ENCODE measurements around the gene B3GAT2. TPM values are rescaled to one million over a fixed set of nuclear protein-coding genes. Genes with fewer than 3 reads are reported as not detected.

Gene B3GAT2
- total and polyA plus RNA-seq, 2 of the 13 experiments (the other 11 are each of a cell fraction or from before 2014, with no cell fraction given) = 0.01 to 0.02 TPM

DNA sequence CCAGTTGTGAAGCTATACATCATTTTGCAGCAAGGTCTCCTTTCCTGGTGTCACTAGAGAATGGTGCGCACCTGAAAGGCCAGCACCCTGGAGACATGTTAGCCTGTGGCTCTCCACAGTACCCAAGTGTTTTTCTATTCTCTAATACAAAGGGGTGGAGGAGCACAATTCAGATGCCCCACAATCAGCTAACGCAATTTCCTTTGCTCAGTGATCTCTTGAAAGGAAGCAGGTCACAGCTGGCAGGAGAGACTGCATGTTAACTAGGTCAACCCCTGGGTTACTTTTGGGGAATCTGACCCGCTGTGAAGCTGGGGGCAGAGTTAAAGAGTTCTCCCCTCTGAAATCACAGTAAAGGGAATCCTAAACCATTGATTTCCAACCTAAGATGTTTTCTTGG, 92.5 kb downstream of the B3GAT2 start:
- ChIA-PET POLR2A (no interaction called here), CTCF (ENCODE audit: low intra/inter-chr PET ratio, low total read pairs) (no interaction called here)
- no TSS peak for BruUV-seq (replicated peaks)

DNA sequence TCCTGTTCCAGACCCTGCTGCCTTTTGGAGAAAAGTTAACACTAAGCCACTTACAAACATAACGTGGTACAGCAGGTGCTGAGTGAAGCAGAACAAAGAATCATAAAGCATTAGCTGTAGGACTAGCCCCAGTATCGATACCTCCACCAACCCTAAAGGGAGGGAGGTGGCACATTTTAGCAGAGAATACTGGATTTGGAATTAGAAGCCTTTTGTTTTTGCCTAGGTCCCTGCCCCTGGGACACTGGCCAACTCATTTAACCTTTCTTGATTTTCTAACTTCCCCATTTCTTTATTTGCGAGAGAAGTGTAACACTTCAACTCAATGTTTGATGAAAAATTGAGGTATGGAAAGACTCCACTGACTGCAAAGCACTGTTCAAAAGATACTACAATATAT, 93.5 kb downstream of the B3GAT2 start:
- no peak overlapping the region for H3K4me2 ChIP-seq (ENCODE audit: low read depth, low read length)
- H3K4me1 ChIP-seq (ENCODE audit: insufficient read depth, low read length) = no peaks in the 10 kb centered on the region
- peaks cover 2% of the 10 kb centered on the region; the same call in 1 of the 2 replicates for H4K20me1 ChIP-seq (ENCODE audit: insufficient read depth, low read length)
- ChIA-PET CTCF (ENCODE audit: low intra/inter-chr PET ratio, low total read pairs) (no interaction called here), POLR2A (no interaction called here)
- no peak overlapping the region for H3K4me3 ChIP-seq (replicated peaks in 1 of 3; ENCODE audit: insufficient read depth in 1 of 3, low read depth in 2 of 3, low read length in 3 of 3)
- no peak for TF ChIP-seq ADNP (CRISPR knock-in tag; IDR thresholded peaks at IDR 0.05)
- no TSS peak for BruUV-seq (replicated peaks)
- H3K79me2 ChIP-seq (ENCODE audit: insufficient read depth, low read length) = no peaks in the 10 kb centered on the region
- ATAC-seq (no peak), DNase-seq (ENCODE audit: low spot score) (no peak), FAIRE-seq (no peak)
- in situ Hi-C loops (cut with HindIII; ENCODE audit: extremely low pct_ligation_motif_present, low pct_unique_long_range_greater_than_20kb) (no loop called here), intact Hi-C loops (cut with micrococcal nuclease; ENCODE audit: unreplicated experiment) (no loop called here)
- H3K36me3 ChIP-seq (replicated peaks in 1 of 2; ENCODE audit: control insufficient read depth in 1 of 2, insufficient read depth in 2 of 2, low read length in 2 of 2) = peaks cover 2 to 16% of the 10 kb centered on the region in 2 experiments; a peak in 2 of 5 replicates
- H2AFZ ChIP-seq (ENCODE audit: low read length) = no peak overlapping the region
- WGBS (ENCODE audit: low lambda C conversion rate) = 62% methylated on average over 3 of the region's 3 CpGs
- no peak overlapping the region for H3K27ac ChIP-seq (ENCODE audit: extremely low read length, insufficient read depth, low read length)
- no peak overlapping the region for H3K9ac ChIP-seq (ENCODE audit: insufficient read depth, low read depth, low read length)
- no peaks in the 10 kb centered on the region for H3K9me3 ChIP-seq (ENCODE audit: low read length)
- H3K27me3 ChIP-seq (ENCODE audit: control insufficient read depth in 1 of 2, insufficient read depth in 2 of 2, low read length in 2 of 2) = no peaks in the 10 kb centered on the region

More for the DNA sequence above, 92.5 kb downstream of the B3GAT2 start:
- Histone ChIP-seq H3K27me3 (ENCODE audit: control insufficient read depth in 1 of 2, insufficient read depth in 2 of 2, low read length in 2 of 2) (no peaks in the 10 kb centered on the region), H2AFZ (ENCODE audit: low read length) (no peak overlapping the region), H3K27ac (ENCODE audit: extremely low read length, insufficient read depth, low read length) (no peak overlapping the region), H3K4me2 (ENCODE audit: low read depth, low read length) (no peak overlapping the region), H3K4me3 (replicated peaks in 1 of 3; ENCODE audit: insufficient read depth in 1 of 3, low read depth in 2 of 3, low read length in 3 of 3) (no peak overlapping the region), H4K20me1 (ENCODE audit: insufficient read depth, low read length) (peaks cover 2% of the 10 kb centered on the region; the same call in 1 of the 2 replicates), H3K4me1 (ENCODE audit: insufficient read depth, low read length) (no peaks in the 10 kb centered on the region), H3K9ac (ENCODE audit: insufficient read depth, low read depth, low read length) (no peak overlapping the region), H3K9me3 (ENCODE audit: low read length) (no peaks in the 10 kb centered on the region), H3K36me3 (replicated peaks in 1 of 2; ENCODE audit: control insufficient read depth in 1 of 2, insufficient read depth in 2 of 2, low read length in 2 of 2) (peaks cover 2 to 16% of the 10 kb centered on the region in 2 experiments; a peak in 2 of 5 replicates), H3K79me2 (ENCODE audit: insufficient read depth, low read length) (no peaks in the 10 kb centered on the region)
- TF ChIP-seq, protein P1, sequence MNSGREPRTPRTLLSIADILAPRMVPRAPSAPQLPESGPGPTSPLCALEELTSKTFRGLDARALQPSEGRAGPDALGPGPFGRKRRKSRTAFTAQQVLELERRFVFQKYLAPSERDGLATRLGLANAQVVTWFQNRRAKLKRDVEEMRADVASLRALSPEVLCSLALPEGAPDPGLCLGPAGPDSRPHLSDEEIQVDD (CRISPR knock-in tag; IDR thresholded peaks at IDR 0.05; ENCODE audit: borderline replicate concordance) = no peak
- no peak for TF ChIP-seq MBD4 (IDR thresholded peaks at IDR 0.05; ENCODE audit: borderline replicate concordance, low read length)
- no peak for TF ChIP-seq ZNF468 (CRISPR knock-in tag; IDR thresholded peaks at IDR 0.05)
- no peak for TF ChIP-seq ZNF354B (CRISPR knock-in tag; IDR thresholded peaks at IDR 0.05)
- TF ChIP-seq ARHGAP35 (CRISPR knock-in tag; IDR thresholded peaks at IDR 0.05; ENCODE audit: borderline replicate concordance) = no peak
- 100% methylated on average over 2 of the region's 3 CpGs for WGBS (ENCODE audit: low lambda C conversion rate)
- ATAC-seq (no peak), DNase-seq (ENCODE audit: low spot score) (no peak), FAIRE-seq (no peak)
- intact Hi-C loops (cut with micrococcal nuclease; ENCODE audit: unreplicated experiment) (no loop called here), in situ Hi-C loops (cut with HindIII; ENCODE audit: extremely low pct_ligation_motif_present, low pct_unique_long_range_greater_than_20kb) (no loop called here)

Data from HepG2 (cell line).